T-helper 2 cell treated with Interferon-gamma antibody and Interleukin-4, amounts not matched to agents 100 ng/mL and 5 ng/mL, for 36 hours (primary cell): ENCODE results near the gene ZDHHC14. TPM values are rescaled to one million over a fixed set of nuclear protein-coding genes. Genes with fewer than 3 reads are reported as not detected.

Experiments
- intact Hi-C: fragments of 100-400 bp; cut with micrococcal nuclease; formaldehyde crosslinking; loops from one replicate; pipeline ENCODE4 v1.15.1; 2023
- total RNA-seq: library from RNA; stranded (reverse); gene quantifications from 2 replicates; pipeline ENCODE4 v1.2.3, GENCODE V29; 2022

Gene ZDHHC14
- total RNA-seq, 1 donor from 2014 or later, result 6.8 TPM

GRCh38 chr6:157542414-157543160, 161.6 kb downstream of the ZDHHC14 start:
- intact Hi-C loops, result no loop called here

- intact Hi-C loops, result no loop called here
Observed at GRCh38 chr6:157546321-157546720, 165.3 kb downstream of the ZDHHC14 start.

GRCh38 chr6:157547112-157547511, 166.1 kb downstream of the ZDHHC14 start:
- intact Hi-C loops, result no loop called here

GRCh38 chr6:157548635-157549467, 167.9 kb downstream of the ZDHHC14 start:
- intact Hi-C loops, result no loop called here

- intact Hi-C loops, result no loop called here
Observed at GRCh38 chr6:157549468-157549745, 168.4 kb downstream of the ZDHHC14 start.

- intact Hi-C loops, result no loop called here
Observed at GRCh38 chr6:157550114-157550989, 169.4 kb downstream of the ZDHHC14 start.

GRCh38 chr6:157551041-157551832, 170.2 kb downstream of the ZDHHC14 start:
- intact Hi-C loops, result no loop called here

- intact Hi-C loops, result no loop called here
Observed at GRCh38 chr6:157552081-157552747, 171.2 kb downstream of the ZDHHC14 start.

- intact Hi-C loops, result no loop called here
Observed at GRCh38 chr6:157552820-157553485, 172.0 kb downstream of the ZDHHC14 start.

- intact Hi-C loops, result no loop called here
Observed at GRCh38 chr6:157554747-157555146, 173.8 kb downstream of the ZDHHC14 start.

- intact Hi-C loops, result no loop called here
Observed at GRCh38 chr6:157555455-157556143, 174.6 kb downstream of the ZDHHC14 start.

GRCh38 chr6:157556144-157556645, 175.2 kb downstream of the ZDHHC14 start:
- intact Hi-C loops, result no loop called here

- intact Hi-C loops, result no loop called here
Observed at GRCh38 chr6:157556671-157557430, 175.9 kb downstream of the ZDHHC14 start.

- intact Hi-C loops, result no loop called here
Observed at GRCh38 chr6:157557559-157557958, 176.6 kb downstream of the ZDHHC14 start.

GRCh38 chr6:157558049-157558448, 177.1 kb downstream of the ZDHHC14 start:
- intact Hi-C loops, result no loop called here

- intact Hi-C loops, result no loop called here
Observed at GRCh38 chr6:157558487-157559200, 177.7 kb downstream of the ZDHHC14 start.

- intact Hi-C loops, result no loop called here
Observed at GRCh38 chr6:157559201-157559756, 178.3 kb downstream of the ZDHHC14 start.
